CD4-positive, alpha-beta T cell treated with Interleukin-6 at 100 ng/mL for 8 hours (primary cell): ENCODE results near the gene ASAP2.
"Not testable (repeated sequence)": the region's sequence is repeated elsewhere in the genome, so short reads cannot be mapped to it uniquely, and the experiment has no call there.

ENCODE experiments used
- DNase-seq: peaks from one replicate; pipeline ENCODE4 v3.0.0-alpha.2; 2020; ENCODE audit warnings: mixed read lengths, low spot score

Gene ASAP2

GRCh38 chr2:9382604-9383235 lies 176.1 kb downstream of the ASAP2 start:
- no peak for DNase-seq

GRCh38 chr2:9384521-9384920 lies 177.9 kb downstream of the ASAP2 start:
- DNase-seq = no peak

GRCh38 chr2:9385841-9386240 lies 179.2 kb downstream of the ASAP2 start:
- DNase-seq = no peak

- no peak for DNase-seq
Measured at GRCh38 chr2:9388199-9388681, 181.6 kb downstream of the ASAP2 start.

GRCh38 chr2:9388950-9389911 lies 182.6 kb downstream of the ASAP2 start:
- DNase-seq = no peak

GRCh38 chr2:9390151-9390850 lies 183.7 kb downstream of the ASAP2 start:
- no peak for DNase-seq

- no peak for DNase-seq
Measured at GRCh38 chr2:9390991-9391390, 184.4 kb downstream of the ASAP2 start.

- no peak for DNase-seq
Measured at GRCh38 chr2:9391961-9392720, 185.5 kb downstream of the ASAP2 start.

GRCh38 chr2:9392898-9393765 lies 186.5 kb downstream of the ASAP2 start:
- no peak for DNase-seq

- no peak for DNase-seq
Measured at GRCh38 chr2:9394816-9395215, 188.2 kb downstream of the ASAP2 start.

GRCh38 chr2:9397201-9397600 lies 190.6 kb downstream of the ASAP2 start:
- DNase-seq = no peak

GRCh38 chr2:9398251-9398650 lies 191.6 kb downstream of the ASAP2 start:
- not testable (repeated sequence) for DNase-seq

- DNase-seq = no peak
Measured at GRCh38 chr2:9398881-9399780, 192.5 kb downstream of the ASAP2 start.

- no peak for DNase-seq
Measured at GRCh38 chr2:9400268-9401058, 193.9 kb downstream of the ASAP2 start.

GRCh38 chr2:9401059-9401547 lies 194.5 kb downstream of the ASAP2 start:
- no peak for DNase-seq

GRCh38 chr2:9401646-9402371 lies 195.2 kb downstream of the ASAP2 start:
- DNase-seq = no peak

- no peak for DNase-seq
Measured at GRCh38 chr2:9403924-9404323, 197.3 kb downstream of the ASAP2 start.

GRCh38 chr2:9404451-9404850 lies 197.8 kb downstream of the ASAP2 start:
- no peak for DNase-seq
